Stimulated activated CD8-positive, alpha-beta memory T cell treated with anti-CD3 and anti-CD28 coated beads, Interleukin-2, amount 100 ng/mL, for 1 hour (primary cell): Measurements from ENCODE around the gene CMSS1.
"Not testable (repeated sequence)": the region's sequence is repeated elsewhere in the genome, so short reads cannot be mapped to it uniquely, and the experiment has no call there.

ENCODE experiments used
- DNase-seq, 2 donors: peaks; one replicate each; pipeline ENCODE4 v3.0.0-alpha.2; 2020; ENCODE audit warnings: low read depth in 2 of 2

Gene CMSS1

GRCh38 chr3:100083209-100083608 is 265.5 kb downstream of the CMSS1 start:
- no peak for DNase-seq

GRCh38 chr3:100084100-100084806 is 266.6 kb downstream of the CMSS1 start:
- no peak for DNase-seq

- no peak for DNase-seq
These were observed 268.7 kb downstream of the CMSS1 start for GRCh38 chr3:100086401-100086800.

- DNase-seq, result no peak
These were observed 269.5 kb downstream of the CMSS1 start for GRCh38 chr3:100087198-100087597.

GRCh38 chr3:100088735-100089368 is 271.2 kb downstream of the CMSS1 start:
- no peak for DNase-seq

GRCh38 chr3:100089812-100090668 is 272.4 kb downstream of the CMSS1 start:
- DNase-seq, result no peak

- no peak for DNase-seq
These were observed 273.0 kb downstream of the CMSS1 start for GRCh38 chr3:100090669-100091005.

GRCh38 chr3:100093831-100094230 is 276.2 kb downstream of the CMSS1 start:
- DNase-seq, result no peak

- not testable (repeated sequence) for DNase-seq
These were observed 278.6 kb downstream of the CMSS1 start for GRCh38 chr3:100096286-100096685.

GRCh38 chr3:100096866-100097265 is 279.2 kb downstream of the CMSS1 start:
- DNase-seq, result no peak

- DNase-seq, result no peak
These were observed 280.5 kb downstream of the CMSS1 start for GRCh38 chr3:100097919-100098783.

- DNase-seq, result no peak
These were observed 281.1 kb downstream of the CMSS1 start for GRCh38 chr3:100098784-100099070.

GRCh38 chr3:100099621-100100020 is 282.0 kb downstream of the CMSS1 start:
- DNase-seq, result no peak

- DNase-seq, result no peak
These were observed 282.8 kb downstream of the CMSS1 start for GRCh38 chr3:100100425-100100824.

- DNase-seq, result no peak
These were observed 285.1 kb downstream of the CMSS1 start for GRCh38 chr3:100102757-100103156.

- no peak for DNase-seq
These were observed 286.1 kb downstream of the CMSS1 start for GRCh38 chr3:100103558-100104441.

GRCh38 chr3:100104442-100104798 is 286.8 kb downstream of the CMSS1 start:
- no peak for DNase-seq

GRCh38 chr3:100104817-100105413 is 287.3 kb downstream of the CMSS1 start:
- no peak for DNase-seq

- DNase-seq, result no peak
These were observed 287.8 kb downstream of the CMSS1 start for GRCh38 chr3:100105501-100105900.

- DNase-seq, result no peak
These were observed 288.4 kb downstream of the CMSS1 start for GRCh38 chr3:100106094-100106493.
